NCI-H2227 treated with DMSO at 0.1 percent for 48 hours (cell line): Measurements from ENCODE around the gene NAGA.
A peak's percentile ranks its signal among the peaks of the same experiment; 100 is the strongest.
"Not testable (repeated sequence)": the region's sequence is repeated elsewhere in the genome, so short reads cannot be mapped to it uniquely, and the experiment has no call there.

Source experiments
- DNase-seq: peaks from one replicate; lab custom pipeline; 2025; lab: John Stamatoyannopoulos, UW

Gene NAGA

DNA sequence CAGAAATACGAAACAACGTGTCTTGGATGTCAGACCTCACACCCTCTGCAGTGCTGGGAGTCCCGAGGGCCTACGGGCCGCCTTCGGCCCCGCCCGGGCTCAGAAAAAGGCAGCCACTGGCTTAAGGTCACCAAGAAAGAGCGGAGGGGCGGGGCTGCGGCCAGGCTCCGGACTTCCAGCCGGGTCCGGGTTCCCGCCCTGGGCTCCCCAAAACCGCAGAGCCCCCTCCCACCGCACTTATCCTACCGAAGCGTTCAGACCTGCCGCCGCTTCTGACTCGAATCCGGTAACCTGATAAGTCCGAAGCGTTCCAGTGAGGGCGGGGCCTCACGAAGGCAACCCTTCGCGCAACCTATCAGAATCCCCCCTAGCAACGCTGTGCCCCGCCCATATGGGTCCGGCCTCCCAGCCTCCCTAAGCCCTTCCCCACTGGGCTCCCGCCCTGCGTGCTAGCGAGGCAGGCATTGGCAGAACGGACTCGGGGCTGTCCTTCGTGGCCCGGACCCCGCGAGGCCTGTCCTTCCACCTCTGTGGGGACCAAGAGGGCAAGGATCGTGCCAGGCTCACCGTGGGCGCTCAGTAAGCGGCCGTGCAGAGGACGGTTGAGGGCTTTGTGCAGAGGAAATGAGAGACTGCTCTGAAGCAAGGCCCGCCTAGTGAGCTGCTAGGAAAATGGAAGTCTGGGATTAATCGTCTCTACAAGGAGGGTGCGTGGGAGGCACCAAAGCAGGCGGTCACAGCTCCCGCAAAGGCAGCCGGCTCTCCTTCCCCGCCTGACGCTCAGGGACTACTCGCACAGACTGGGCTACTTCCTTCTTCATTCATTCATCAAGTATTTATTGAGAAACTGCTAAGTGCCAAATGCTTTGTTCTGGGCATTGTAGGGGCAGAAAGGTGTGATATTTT lies at the start of gene NAGA:
TSS of gene NAGA (minus strand) at position 296 of the 906 bp plus-strand sequence. CDS start 515 bp downstream, outside the sequence.
- DNase-seq: peak; percentile 86

- no peak for DNase-seq
Measured at GRCh38 chr22:42116848-42117424, 46.3 kb upstream of the NAGA start.

DNA sequence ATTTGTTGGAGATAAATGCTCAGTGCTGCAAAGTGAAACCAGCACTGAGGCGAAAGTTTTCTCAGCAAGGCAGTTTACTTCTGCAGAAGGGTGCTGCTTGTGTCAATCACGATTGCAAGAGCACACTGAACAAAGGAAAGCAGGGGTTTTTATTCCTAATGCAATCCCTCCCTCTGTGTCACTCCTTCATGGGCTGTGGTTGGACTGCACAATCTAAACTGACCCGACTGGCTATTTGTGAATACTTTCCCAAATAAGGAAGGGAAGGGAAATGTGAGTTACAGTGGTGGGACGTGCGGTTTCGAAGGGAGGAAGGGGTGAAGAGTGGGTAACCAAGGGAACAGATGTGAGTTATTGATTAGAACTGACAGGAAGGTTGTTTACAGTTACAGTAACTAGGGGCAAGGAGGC lies 44.8 kb upstream of the NAGA start:
- not testable (repeated sequence) for DNase-seq

- DNase-seq: no peak
Measured at GRCh38 chr22:42114721-42115120, 44.1 kb upstream of the NAGA start.

DNA sequence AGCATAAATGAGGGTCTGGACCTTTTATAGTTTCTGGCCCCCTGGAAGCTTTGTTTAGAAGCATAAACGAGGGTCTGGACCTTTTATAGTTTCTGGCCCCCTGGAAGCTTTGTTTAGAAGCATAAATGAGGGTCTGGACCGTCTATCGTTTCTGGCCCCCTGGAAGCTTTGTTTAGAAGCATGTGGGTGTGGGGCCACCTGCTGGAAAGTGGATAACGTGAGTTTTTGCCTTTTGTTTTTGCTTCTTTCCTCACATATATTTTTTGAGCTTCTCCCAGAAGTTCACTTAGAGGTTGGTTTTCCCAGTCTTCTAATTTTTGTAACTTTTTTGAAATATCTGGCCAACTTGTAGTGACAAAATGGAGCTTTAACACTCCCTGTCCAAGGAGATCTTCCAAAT lies 42.2 kb upstream of the NAGA start:
- DNase-seq: not testable (repeated sequence)

DNA sequence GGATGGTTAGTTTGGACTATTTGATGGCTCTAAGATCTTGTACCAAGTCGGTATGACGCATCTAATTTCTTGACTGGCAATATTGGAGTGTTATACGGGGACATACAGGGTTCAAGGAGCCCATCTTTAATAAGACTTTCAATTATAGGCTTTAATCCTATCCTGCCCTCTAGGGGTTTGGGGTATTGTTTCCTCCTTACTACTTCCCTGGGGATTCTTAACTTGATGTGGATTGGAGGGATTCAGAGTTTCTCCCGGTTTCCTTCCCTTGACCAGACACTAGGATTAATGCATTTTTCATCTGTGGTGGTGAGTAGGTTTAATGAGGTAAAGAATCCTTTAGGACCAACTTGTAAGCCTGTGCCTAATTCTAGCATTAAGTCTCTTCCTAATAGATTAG lies 41.2 kb upstream of the NAGA start:
- no peak for DNase-seq

- DNase-seq: no peak
Measured at GRCh38 chr22:42108848-42109247, 38.2 kb upstream of the NAGA start.

GRCh38 chr22:42104332-42104860 lies 33.8 kb upstream of the NAGA start:
- not testable (repeated sequence) for DNase-seq

DNA sequence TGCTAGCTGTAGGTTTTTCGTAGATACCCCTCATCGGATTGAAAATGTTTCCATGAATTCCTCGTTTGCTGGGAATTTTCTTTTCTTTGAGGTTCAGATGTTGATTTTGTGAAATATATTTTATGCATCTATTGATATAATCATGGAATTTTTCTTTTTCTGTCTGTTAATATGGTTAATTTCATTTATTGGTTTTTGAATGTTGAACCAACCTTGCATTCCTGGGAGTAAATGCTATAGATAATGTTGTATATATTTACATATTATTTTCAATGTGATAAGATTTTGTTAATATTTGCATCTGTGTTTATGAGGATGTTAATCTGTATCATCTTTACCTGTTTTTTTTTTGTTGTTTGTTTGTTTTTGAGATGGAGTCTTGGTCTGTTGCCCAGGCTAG lies 30.6 kb upstream of the NAGA start:
- DNase-seq: no peak

GRCh38 chr22:42091455-42091782 lies 20.8 kb upstream of the NAGA start:
- DNase-seq: no peak

GRCh38 chr22:42090596-42091454 lies 20.2 kb upstream of the NAGA start, which contains the start of gene NDUFA6:
Gene NDUFA6, minus strand, starts transcription at chr22:42090772. Its CDS starts 28 bp downstream, at chr22:42090744.
- DNase-seq: peak; percentile 94

GRCh38 chr22:42086051-42086450 lies 15.4 kb upstream of the NAGA start:
- no peak for DNase-seq

DNA sequence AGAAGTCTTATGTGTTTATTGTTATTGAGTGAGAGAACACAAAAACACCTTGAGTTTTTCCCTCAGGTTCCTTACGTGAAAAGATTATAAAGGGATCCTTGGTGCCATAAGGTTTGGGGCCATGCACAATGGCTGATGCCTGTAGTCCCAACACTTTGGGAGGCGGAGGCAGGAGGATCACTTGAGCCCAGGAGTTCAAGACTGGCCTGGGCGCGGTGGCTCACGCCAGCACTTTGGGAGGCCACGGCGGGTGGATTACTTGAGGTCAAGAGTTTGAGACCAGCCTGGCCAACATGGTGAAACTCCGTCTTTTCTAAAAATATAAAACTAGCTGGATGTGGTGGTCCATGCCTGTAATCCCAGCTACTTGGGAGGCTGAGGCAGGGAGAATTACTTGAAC lies 14.3 kb upstream of the NAGA start:
- DNase-seq: no peak

DNA sequence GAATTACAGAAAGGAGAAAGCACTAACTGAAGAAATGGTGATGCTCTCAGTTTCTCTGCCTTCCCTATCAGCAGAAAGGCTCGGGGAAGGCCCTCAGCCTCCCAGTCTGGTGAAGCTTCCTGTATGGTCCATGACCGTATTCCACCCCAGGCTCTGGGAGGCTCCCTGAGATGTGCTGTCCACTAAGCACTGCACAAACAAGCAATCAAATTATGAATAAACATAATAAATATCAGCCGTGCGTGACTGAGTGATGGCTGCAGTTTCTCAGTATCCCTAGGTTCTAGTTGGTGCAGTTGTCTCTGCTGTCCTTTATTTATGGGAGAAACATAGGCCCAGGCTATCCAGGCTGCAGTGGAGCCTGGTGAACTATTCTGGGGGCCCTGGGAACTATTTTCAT lies 12.5 kb upstream of the NAGA start:
- no peak for DNase-seq

DNA sequence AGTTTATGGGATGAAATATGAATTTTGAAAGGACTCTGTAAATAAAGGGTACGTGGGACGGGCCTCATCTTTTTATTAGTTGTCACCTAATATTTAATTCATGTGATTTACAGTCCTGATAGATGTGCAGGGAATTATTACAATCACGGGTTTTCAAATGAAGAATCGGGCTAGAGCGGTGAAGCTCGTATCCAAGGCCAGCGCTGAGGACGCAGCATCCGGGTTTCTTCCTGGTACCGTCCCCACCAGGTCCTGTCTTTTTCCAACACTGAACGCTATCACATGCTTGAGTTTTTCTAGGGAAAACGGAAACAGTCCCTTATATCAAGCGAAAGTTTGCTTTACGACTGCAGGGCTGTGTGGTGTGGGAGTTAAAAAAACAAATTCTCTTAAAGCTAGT lies 9.7 kb upstream of the NAGA start:
- peak; percentile 55 for DNase-seq

DNA sequence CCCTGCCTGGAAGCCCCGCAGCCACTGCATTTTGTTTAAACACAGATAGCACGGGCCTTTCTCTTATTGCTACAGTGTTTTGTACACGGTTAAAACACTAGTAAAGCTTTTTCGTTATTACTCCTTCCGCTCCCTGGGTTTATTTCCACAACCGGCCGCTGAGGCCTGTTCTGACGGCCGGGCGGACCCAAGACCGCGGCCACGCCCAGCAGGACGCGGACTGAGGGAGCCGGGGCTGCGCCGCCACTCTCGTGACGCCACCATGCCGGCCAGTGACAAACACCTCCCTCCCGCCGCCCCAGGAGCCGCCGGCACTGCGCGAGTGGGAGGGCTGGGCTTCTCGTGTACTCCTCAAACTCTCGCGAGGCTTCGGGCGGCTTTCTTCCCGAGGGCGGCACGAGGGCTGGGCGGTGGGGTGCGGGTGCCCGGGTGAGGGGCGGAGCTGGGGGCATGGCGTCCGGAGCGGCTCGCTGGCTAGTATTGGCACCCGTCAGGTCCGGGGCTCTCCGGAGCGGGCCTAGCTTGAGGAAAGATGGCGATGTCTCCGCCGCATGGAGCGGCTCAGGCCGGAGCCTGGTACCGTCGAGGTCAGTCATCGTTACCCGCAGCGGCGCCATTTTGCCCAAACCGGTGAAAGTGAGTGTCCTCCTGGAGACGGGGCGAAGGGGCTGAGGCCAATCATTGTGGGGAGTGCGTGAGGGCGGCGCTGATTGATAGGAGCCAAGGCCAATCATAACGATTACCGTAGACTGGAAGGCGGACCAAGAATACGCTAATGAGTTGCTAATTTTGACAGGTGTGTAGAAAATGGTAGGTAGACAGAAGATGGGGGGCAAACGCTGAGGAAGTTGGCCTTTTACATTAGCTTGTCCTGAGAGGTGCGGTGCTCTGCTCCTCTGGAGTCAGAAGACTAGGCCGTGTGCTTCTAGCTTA lies 9.0 kb upstream of the NAGA start, which contains the start of gene SMDT1:
TSS of gene SMDT1 (plus strand) at position 382 of the 933 bp plus-strand sequence. CDS start at position 451, 69 bp downstream.
- DNase-seq: peak; percentile 94

GRCh38 chr22:42078469-42079318 lies 8.1 kb upstream of the NAGA start:
- DNase-seq: no peak

DNA sequence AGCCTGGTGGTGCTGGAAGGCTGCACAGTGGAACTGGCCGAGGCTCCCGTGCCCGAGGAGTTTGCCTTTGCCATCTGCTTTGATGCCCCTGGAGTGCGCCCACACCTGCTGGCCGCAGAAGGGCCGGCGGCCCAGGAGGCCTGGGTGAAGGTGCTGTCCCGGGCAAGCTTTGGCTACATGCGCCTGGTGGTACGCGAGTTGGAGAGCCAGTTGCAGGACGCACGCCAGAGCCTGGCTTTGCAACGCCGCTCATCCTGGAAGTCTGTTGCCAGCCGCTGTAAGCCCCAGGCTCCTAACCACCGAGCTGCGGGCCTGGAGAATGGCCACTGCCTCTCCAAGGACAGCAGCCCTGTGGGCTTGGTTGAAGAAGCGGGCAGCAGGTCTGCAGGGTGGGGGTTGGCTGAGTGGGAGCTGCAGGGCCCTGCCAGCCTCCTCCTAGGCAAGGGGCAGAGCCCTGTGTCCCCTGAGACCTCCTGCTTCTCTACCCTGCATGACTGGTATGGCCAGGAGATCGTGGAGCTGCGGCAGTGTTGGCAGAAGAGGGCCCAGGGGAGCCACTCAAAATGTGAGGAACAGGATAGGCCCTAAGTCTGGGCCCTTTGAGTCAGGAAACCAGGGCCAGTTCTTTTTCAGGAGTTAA lies 7.0 kb upstream of the NAGA start:
- no peak for DNase-seq

GRCh38 chr22:42076764-42077485 lies 6.3 kb upstream of the NAGA start:
- DNase-seq: no peak
